ENCODE data around the gene TNRC6C. TPM values are rescaled to one million over a fixed set of nuclear protein-coding genes. Genes with fewer than 3 reads are reported as not detected.

Gene TNRC6C
- total and polyA plus RNA-seq, 7 donors, result 0.92 to 22.1 (median 6.3) TPM

DNA sequence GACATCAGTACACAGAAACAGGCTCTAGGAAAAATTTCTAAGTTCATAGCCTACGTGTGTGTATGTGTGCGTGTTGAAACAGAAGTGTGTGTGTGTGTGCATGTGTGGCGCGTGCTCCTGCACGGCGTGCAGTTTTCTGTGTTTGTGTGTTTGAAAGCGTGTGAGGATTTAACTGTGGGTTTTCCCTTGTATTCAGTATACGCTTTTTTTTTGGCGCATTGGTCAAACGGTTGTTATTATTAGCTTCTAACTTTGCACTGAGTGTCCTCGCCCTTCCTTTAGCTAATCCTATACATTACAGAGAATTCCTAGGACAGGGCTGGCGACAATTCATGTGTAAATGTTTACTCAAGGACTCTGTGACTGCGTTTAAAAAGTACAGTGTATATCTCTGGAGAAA is 147.0 kb downstream of the TNRC6C start:
- H3K27me3 ChIP-seq, result no peaks in the 10 kb centered on the region
- H3K9me3 ChIP-seq, result no peaks in the 10 kb centered on the region
- H3K27ac ChIP-seq, result no peak overlapping the region
- H3K36me3 ChIP-seq, result peaks cover 0 to 56% (median 11%) of the 10 kb centered on the region in 4 donors
- WGBS, 2 donors, result 65 to 67% methylated on average over 13 of the region's 13 CpGs
- no peak for TF ChIP-seq POLR2A (IDR thresholded peaks at IDR 0.05)
- no peak for TF ChIP-seq POLR2AphosphoS5 (IDR thresholded peaks at IDR 0.05)
- TF ChIP-seq EP300 (IDR thresholded peaks at IDR 0.05), result no peak
- TF ChIP-seq, protein P1, sequence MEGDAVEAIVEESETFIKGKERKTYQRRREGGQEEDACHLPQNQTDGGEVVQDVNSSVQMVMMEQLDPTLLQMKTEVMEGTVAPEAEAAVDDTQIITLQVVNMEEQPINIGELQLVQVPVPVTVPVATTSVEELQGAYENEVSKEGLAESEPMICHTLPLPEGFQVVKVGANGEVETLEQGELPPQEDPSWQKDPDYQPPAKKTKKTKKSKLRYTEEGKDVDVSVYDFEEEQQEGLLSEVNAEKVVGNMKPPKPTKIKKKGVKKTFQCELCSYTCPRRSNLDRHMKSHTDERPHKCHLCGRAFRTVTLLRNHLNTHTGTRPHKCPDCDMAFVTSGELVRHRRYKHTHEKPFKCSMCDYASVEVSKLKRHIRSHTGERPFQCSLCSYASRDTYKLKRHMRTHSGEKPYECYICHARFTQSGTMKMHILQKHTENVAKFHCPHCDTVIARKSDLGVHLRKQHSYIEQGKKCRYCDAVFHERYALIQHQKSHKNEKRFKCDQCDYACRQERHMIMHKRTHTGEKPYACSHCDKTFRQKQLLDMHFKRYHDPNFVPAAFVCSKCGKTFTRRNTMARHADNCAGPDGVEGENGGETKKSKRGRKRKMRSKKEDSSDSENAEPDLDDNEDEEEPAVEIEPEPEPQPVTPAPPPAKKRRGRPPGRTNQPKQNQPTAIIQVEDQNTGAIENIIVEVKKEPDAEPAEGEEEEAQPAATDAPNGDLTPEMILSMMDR (IDR thresholded peaks at IDR 0.05), result no peak
- intact Hi-C loops (cut with DNase I), result no loop called here
- no peaks in the 10 kb centered on the region for H3K4me1 ChIP-seq
- DNase-seq, result peak; percentile 13
- no peak overlapping the region for H3K4me3 ChIP-seq

DNA sequence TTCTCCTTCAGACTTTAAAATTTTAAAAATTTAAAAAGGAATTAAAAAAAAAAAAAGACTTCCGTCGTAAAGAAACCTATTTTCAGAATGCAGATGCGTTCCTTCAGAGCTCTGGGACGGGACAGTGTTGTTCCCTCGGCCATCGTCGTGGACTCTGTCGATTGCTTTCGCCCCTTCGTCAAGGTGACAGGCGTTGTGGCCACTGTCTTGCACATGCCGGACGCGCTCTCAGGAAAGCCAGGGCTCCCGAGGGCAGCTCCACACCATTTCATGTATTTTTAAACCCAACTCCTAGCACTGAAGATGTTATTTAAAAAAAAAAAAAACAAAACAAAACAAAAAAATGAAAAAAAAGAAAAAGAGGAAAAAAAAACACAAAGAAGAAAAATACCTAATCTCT is 147.7 kb downstream of the TNRC6C start:
- TF ChIP-seq, protein P1 (IDR thresholded peaks at IDR 0.05), result no peak
- TF ChIP-seq EP300 (IDR thresholded peaks at IDR 0.05), result no peak
- TF ChIP-seq POLR2A (IDR thresholded peaks at IDR 0.05), result no peak
- TF ChIP-seq POLR2AphosphoS5 (IDR thresholded peaks at IDR 0.05), result no peak
- WGBS, 2 donors, result 89 to 93% methylated on average over 15 of the region's 15 CpGs
- peak; percentile 56 for DNase-seq
- Histone ChIP-seq H3K4me3 (no peak overlapping the region), H3K27me3 (no peaks in the 10 kb centered on the region), H3K9me3 (no peaks in the 10 kb centered on the region), H3K4me1 (no peaks in the 10 kb centered on the region), H3K27ac (no peak overlapping the region), H3K36me3 (peaks cover 0 to 54% (median 11%) of the 10 kb centered on the region in 4 donors)
- intact Hi-C loops (cut with DNase I), result no loop called here

DNA sequence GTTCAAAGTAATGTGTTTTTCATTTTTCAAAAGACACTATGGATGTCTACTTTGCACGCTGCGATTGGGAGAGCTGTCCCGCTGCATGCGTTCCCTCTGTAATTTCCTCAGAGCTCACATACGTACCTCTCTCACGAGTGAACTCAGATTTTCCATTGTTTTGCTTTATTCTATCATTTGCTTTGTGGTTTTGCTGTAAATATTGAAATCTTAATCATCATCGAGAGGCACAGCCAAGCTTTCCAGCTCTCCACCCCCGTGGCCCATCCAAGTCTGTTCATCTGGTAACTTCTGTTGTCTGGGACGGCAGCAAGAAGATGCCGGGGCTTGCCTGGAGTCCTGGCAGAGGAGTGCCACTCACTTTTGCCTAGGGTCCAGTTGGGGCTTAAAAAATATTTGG is 149.0 kb downstream of the TNRC6C start:
- no peak overlapping the region for H3K4me3 ChIP-seq
- 78 to 82% methylated on average over 10 of the region's 10 CpGs for WGBS, 2 donors
- TF ChIP-seq EP300 (IDR thresholded peaks at IDR 0.05), result no peak
- TF ChIP-seq, protein P1 (IDR thresholded peaks at IDR 0.05), result no peak
- TF ChIP-seq POLR2AphosphoS5 (IDR thresholded peaks at IDR 0.05), result no peak
- TF ChIP-seq POLR2A (IDR thresholded peaks at IDR 0.05), result no peak
- H3K4me1 ChIP-seq, result peaks cover 0 to 3% (median under 1%) of the 10 kb centered on the region in 4 donors
- intact Hi-C loops (cut with DNase I), result no loop called here
- peaks cover 0 to 42% (median 11%) of the 10 kb centered on the region in 4 donors for H3K36me3 ChIP-seq
- no peaks in the 10 kb centered on the region for H3K9me3 ChIP-seq
- no peak overlapping the region for H3K27ac ChIP-seq
- peak; percentile 60 for DNase-seq
- no peaks in the 10 kb centered on the region for H3K27me3 ChIP-seq

DNA sequence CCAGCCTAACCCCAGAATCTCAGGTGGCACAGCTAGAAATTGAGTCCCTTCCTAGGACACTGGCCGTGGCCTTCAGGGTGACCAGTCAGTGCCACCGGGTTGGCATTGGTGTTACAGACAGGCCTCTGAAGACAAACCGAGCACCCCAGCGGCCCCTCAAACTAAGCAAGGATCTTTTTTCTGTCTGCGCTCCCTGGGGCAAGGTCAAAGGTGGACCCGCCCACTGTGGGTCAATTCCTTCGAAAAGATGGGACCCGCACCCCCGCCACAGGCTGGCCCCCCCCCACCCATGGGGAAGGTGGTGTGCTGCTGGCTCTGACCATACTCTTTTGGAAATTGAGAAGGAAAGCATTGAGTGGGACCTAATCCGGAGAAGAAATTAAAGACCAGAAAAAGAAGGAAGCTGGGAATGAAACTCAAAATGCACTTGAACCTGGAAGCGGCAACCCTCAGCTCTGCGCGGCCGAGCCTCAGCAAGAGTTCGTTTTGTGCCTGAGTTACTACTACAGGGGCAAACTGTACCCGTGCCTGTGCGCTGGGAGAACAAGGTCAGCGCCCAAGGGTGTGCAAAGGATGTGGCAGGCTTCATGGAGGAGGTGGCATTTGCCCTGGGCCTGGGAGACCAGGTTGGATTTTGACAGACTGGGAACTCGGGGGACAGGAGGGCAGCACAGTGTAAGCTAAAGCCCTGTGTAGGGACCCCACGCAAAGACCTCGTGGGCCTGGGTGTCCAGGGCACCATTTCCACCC is 149.6 kb downstream of the TNRC6C start:
- Histone ChIP-seq H3K9me3 (no peaks in the 10 kb centered on the region), H3K36me3 (peaks cover 0 to 35% (median 11%) of the 10 kb centered on the region in 4 donors), H3K27ac (no peak overlapping the region), H3K4me3 (no peak overlapping the region), H3K4me1 (peaks cover 0 to 8% (median 4%) of the 10 kb centered on the region in 4 donors), H3K27me3 (peaks cover 0 to 5% (median 0%) of the 10 kb centered on the region in 3 donors)
- TF ChIP-seq, protein P1 (IDR thresholded peaks at IDR 0.05), result no peak
- TF ChIP-seq EP300 (IDR thresholded peaks at IDR 0.05), result no peak
- TF ChIP-seq POLR2AphosphoS5 (IDR thresholded peaks at IDR 0.05), result no peak
- no peak for TF ChIP-seq POLR2A (IDR thresholded peaks at IDR 0.05)
- peak; percentile 60 for DNase-seq
- WGBS, 2 donors, result 93 to 94% methylated on average over 21 of the region's 21 CpGs
- intact Hi-C loops (cut with DNase I), result no loop called here

Measured in sigmoid colon (tissue), 7 donors.